Body of pancreas (tissue), 4 donors: ENCODE results near the gene PGLYRP4.

Experiments used
- POLR2A ChIP-seq, 3 donors: fragments of 450-650 bp; IDR thresholded peaks; one replicate each; pipeline ENCODE4 v1.6.1; 2016; ENCODE audit warnings: antibody characterized with exemption in 3 of 3, mild to moderate bottlenecking in 2 of 3
- TF ChIP-seq, protein P1 (sequence below), 7 experiments: fragments of 450-650 bp in 4 of 7; fragments of 200-600 bp in 3 of 7; sonication (generic) in 3 of 7; IDR thresholded peaks; one replicate each; pipeline ENCODE4 v1.5.1; 2016 to 2019; ENCODE audit warnings: antibody characterized with exemption in 7 of 7

DNA sequence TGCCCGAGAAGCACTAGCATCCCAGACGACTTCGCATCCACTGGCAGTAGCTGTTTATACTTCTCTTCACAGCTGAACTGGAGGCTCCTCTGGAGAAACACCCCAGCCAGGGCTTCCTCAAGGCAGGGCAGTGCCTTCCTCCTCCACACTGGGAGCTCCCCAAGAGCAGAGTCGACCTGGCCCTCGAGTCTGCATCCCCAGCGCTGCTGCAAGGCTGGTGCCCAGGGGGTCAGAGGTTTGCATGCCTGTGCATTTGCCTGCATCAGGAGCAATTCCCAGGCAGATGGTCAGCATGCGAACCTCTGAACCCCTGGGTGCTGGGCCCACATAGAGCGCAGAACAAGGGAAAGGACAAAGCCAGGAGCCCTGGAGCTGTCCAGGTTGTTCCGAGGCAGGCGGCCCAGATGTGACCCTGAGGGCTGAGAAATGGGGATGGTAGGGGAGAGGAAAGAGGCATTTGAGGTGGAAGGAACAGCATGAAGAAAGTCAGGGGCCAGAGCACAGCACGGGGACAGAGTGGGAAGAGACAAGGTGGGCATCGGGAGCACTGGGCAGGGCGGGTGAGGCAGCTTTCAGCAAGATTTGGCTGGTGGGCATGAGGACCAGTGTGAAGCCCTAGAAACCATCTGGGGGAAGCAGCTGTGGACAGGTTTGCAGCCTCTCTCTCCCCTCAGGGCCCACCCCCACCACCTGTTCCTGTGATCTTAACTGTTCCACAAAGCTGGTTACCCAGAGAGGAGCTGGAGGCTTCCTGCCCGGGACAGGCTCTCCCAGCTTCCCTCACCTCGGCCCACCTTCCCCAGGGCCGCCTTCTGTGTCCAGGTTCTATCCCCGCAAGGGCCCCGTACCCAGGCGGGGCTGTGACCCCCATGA is 48.6 kb upstream of the PGLYRP4 start:
- TF ChIP-seq, protein P1, sequence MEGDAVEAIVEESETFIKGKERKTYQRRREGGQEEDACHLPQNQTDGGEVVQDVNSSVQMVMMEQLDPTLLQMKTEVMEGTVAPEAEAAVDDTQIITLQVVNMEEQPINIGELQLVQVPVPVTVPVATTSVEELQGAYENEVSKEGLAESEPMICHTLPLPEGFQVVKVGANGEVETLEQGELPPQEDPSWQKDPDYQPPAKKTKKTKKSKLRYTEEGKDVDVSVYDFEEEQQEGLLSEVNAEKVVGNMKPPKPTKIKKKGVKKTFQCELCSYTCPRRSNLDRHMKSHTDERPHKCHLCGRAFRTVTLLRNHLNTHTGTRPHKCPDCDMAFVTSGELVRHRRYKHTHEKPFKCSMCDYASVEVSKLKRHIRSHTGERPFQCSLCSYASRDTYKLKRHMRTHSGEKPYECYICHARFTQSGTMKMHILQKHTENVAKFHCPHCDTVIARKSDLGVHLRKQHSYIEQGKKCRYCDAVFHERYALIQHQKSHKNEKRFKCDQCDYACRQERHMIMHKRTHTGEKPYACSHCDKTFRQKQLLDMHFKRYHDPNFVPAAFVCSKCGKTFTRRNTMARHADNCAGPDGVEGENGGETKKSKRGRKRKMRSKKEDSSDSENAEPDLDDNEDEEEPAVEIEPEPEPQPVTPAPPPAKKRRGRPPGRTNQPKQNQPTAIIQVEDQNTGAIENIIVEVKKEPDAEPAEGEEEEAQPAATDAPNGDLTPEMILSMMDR (IDR thresholded peaks at IDR 0.05): no peak
- TF ChIP-seq POLR2A (IDR thresholded peaks at IDR 0.05): no peak
